Gastrocnemius medialis (tissue), 4 donors: Measurements from ENCODE around the gene SYT9. TPM values are rescaled to one million over a fixed set of nuclear protein-coding genes. Genes with fewer than 3 reads are reported as not detected.

Source experiments
- ATAC-seq, 2 donors: fragments of 150-250 bp; one replicate each; pipeline ENCODE4 v1.9.1; 2016
- DNase-seq, 2 donors: peaks; one replicate each; pipeline ENCODE4 v3.0.0-alpha.2; 2019
- H3K27ac ChIP-seq, 4 donors: fragments of 200-600 bp; sonication (generic); 1 replicate in 1 of 4; 2 replicates in 3 of 4; pipeline ENCODE4 v1.5.1; 2016 to 2018; ENCODE audit warnings: mild to moderate bottlenecking in 2 of 4, moderate library complexity in 1 of 4
- H3K27me3 ChIP-seq, 3 donors: fragments of 200-600 bp; sonication (generic) in 2 of 3; 1 replicate in 1 of 3; 2 replicates in 2 of 3; pipeline versions ENCODE4 v1.5.1 to v1.6.0; 2016 to 2019; ENCODE audit warnings: mild to moderate bottlenecking in 1 of 3, moderate library complexity in 1 of 3
- H3K36me3 ChIP-seq, 2 donors: fragments of 200-600 bp; sonication (generic) in 1 of 2; one replicate each; pipeline ENCODE4 v1.5.1; 2017 to 2018
- H3K4me1 ChIP-seq, 2 donors: fragments of 200-600 bp; sonication (generic) in 1 of 2; one replicate each; pipeline ENCODE4 v1.5.1; 2016 to 2017; ENCODE audit warnings: mild to moderate bottlenecking in 2 of 2
- H3K4me3 ChIP-seq, 4 donors: fragments of 200-600 bp; sonication (generic) in 3 of 4; 1 replicate in 1 of 4; 2 replicates in 3 of 4; pipeline ENCODE4 v1.5.1; 2016 to 2019; ENCODE audit warnings: mild to moderate bottlenecking in 2 of 4
- H3K9me3 ChIP-seq, 3 donors: fragments of 200-600 bp; sonication (generic) in 2 of 3; 1 replicate in 1 of 3; 2 replicates in 2 of 3; pipeline ENCODE4 v1.5.1; 2016 to 2019
- CTCF ChIP-seq, 5 experiments: fragments of 450-650 bp in 3 of 5; fragments of 200-600 bp in 2 of 5; sonication (generic) in 2 of 5; IDR thresholded peaks in 4 of 5; conservative IDR thresholded peaks in 1 of 5; 1 replicate in 4 of 5; 2 replicates in 1 of 5; pipeline ENCODE4 v1.5.1; 2016 to 2019; ENCODE audit warnings: antibody characterized with exemption in 5 of 5, mild to moderate bottlenecking in 3 of 5, moderate library complexity in 3 of 5
- POLR2A ChIP-seq, 2 donors: fragments of 450-650 bp; IDR thresholded peaks; one replicate each; pipeline ENCODE4 v1.6.1; 2017; ENCODE audit warnings: antibody characterized with exemption in 2 of 2, mild to moderate bottlenecking in 2 of 2, moderate library complexity in 2 of 2
- in situ Hi-C, 4 donors: fragments of 200-750 bp; cut with MboI; loops; one replicate each; pipeline versions ENCODE4 v1.15.0 to v1.8.0; 2017; ENCODE audit warnings: low sequenced_read_pairs in 4 of 4
- intact Hi-C: fragments of 100-400 bp; cut with DNase I; formaldehyde crosslinking; loops from one replicate; pipeline ENCODE4 v1.15.1; 2023; ENCODE audit warnings: low total_unique reads
- total RNA-seq, 4 donors: library from RNA; depleted of rRNA; stranded (reverse); fragments of >200 nt; gene quantifications; one replicate each; pipeline versions ENCODE4 v1.1.0 to v1.2.3, GENCODE V29; 2016

Gene SYT9
- total RNA-seq, 4 donors from 2014 or later = 0.09 TPM; not detected in 3

GRCh38 chr11:7364660-7365059 is 113.0 kb downstream of the SYT9 start:
- no peaks in the 10 kb centered on the region for H3K9me3 ChIP-seq
- H3K27me3 ChIP-seq = no peaks in the 10 kb centered on the region
- no peaks in the 10 kb centered on the region for H3K36me3 ChIP-seq
- H3K4me1 ChIP-seq = no peaks in the 10 kb centered on the region
- no peak overlapping the region for H3K4me3 ChIP-seq
- intact Hi-C loops (no loop called here), in situ Hi-C loops (no loop called here)
- no peak for TF ChIP-seq CTCF (IDR thresholded peaks at IDR 0.05 in 4 of 5, conservative IDR thresholded peaks at IDR 0.05 in 1 of 5)
- no peak for TF ChIP-seq POLR2A (IDR thresholded peaks at IDR 0.05)
- ATAC-seq = no peak
- no peak for DNase-seq
- H3K27ac ChIP-seq = no peak overlapping the region

GRCh38 chr11:7367803-7368202 is 116.1 kb downstream of the SYT9 start:
- no peak overlapping the region for H3K27ac ChIP-seq
- in situ Hi-C loops = no loop called here
- TF ChIP-seq POLR2A (IDR thresholded peaks at IDR 0.05) (no peak), CTCF (IDR thresholded peaks at IDR 0.05 in 4 of 5, conservative IDR thresholded peaks at IDR 0.05 in 1 of 5) (no peak)

GRCh38 chr11:7376386-7376785 is 124.7 kb downstream of the SYT9 start:
- intact Hi-C loops (no loop called here), in situ Hi-C loops (loop anchor here in 1 of 4 donors (25.0 kb wide), 1 partner anchor 89 kb away; no protein-coding TSS in a partner anchor)
- Histone ChIP-seq H3K27ac (no peak overlapping the region), H3K4me3 (no peak overlapping the region), H3K27me3 (no peaks in the 10 kb centered on the region), H3K4me1 (no peaks in the 10 kb centered on the region), H3K9me3 (no peaks in the 10 kb centered on the region), H3K36me3 (no peaks in the 10 kb centered on the region)
- no peak for TF ChIP-seq CTCF (IDR thresholded peaks at IDR 0.05 in 4 of 5, conservative IDR thresholded peaks at IDR 0.05 in 1 of 5)
- TF ChIP-seq POLR2A (IDR thresholded peaks at IDR 0.05) = no peak
- ATAC-seq (no peak), DNase-seq (no peak)

More at GRCh38 chr11:7367803-7368202, 116.1 kb downstream of the SYT9 start:
- intact Hi-C loops = no loop called here
- ATAC-seq (no peak), DNase-seq (no peak)
- no peaks in the 10 kb centered on the region for H3K4me1 ChIP-seq
- H3K36me3 ChIP-seq = no peaks in the 10 kb centered on the region
- no peaks in the 10 kb centered on the region for H3K27me3 ChIP-seq
- H3K4me3 ChIP-seq = no peak overlapping the region
- H3K9me3 ChIP-seq = no peaks in the 10 kb centered on the region

GRCh38 chr11:7381937-7382336 is 130.2 kb downstream of the SYT9 start:
- intact Hi-C loops (no loop called here), in situ Hi-C loops (loop anchor here in 1 of 4 donors (25.0 kb wide), 1 partner anchor 95 kb away; no protein-coding TSS in a partner anchor)
- no peaks in the 10 kb centered on the region for H3K4me1 ChIP-seq
- H3K27me3 ChIP-seq = no peaks in the 10 kb centered on the region
- TF ChIP-seq POLR2A (IDR thresholded peaks at IDR 0.05) (no peak), CTCF (IDR thresholded peaks at IDR 0.05 in 4 of 5, conservative IDR thresholded peaks at IDR 0.05 in 1 of 5) (no peak)
- H3K9me3 ChIP-seq = no peaks in the 10 kb centered on the region
- H3K27ac ChIP-seq = no peak overlapping the region
- DNase-seq (no peak), ATAC-seq (no peak)
- no peak overlapping the region for H3K4me3 ChIP-seq
- H3K36me3 ChIP-seq = no peaks in the 10 kb centered on the region

- no peak for TF ChIP-seq CTCF (IDR thresholded peaks at IDR 0.05 in 4 of 5, conservative IDR thresholded peaks at IDR 0.05 in 1 of 5)
- no peak for TF ChIP-seq POLR2A (IDR thresholded peaks at IDR 0.05)
- DNase-seq = no peak
Observed at GRCh38 chr11:7383406-7383805, 131.7 kb downstream of the SYT9 start.

More at GRCh38 chr11:7383406-7383805, 131.7 kb downstream of the SYT9 start:
- in situ Hi-C loops = loop anchor here in 1 of 4 donors (25.0 kb wide), 1 partner anchor 96 kb away; no protein-coding TSS in a partner anchor
- Histone ChIP-seq H3K27me3 (no peaks in the 10 kb centered on the region), H3K36me3 (no peaks in the 10 kb centered on the region), H3K27ac (no peak overlapping the region), H3K4me3 (no peak overlapping the region), H3K4me1 (no peaks in the 10 kb centered on the region), H3K9me3 (no peaks in the 10 kb centered on the region)
- intact Hi-C loops = no loop called here
- no peak for ATAC-seq
